SK-N-SH (cell line): Measurements from ENCODE around the gene PFN1. TPM values are rescaled to one million over a fixed set of nuclear protein-coding genes. Genes with fewer than 3 reads are reported as not detected.
A peak's percentile ranks its signal among the peaks of the same experiment; 100 is the strongest.

Experiments
- CTCF ChIA-PET: fragments of 300-600, 350-600 bp; formaldehyde crosslinking; extraction: SDS; loops from one replicate; lab custom pipeline; 2021; lab: Yijun Ruan, JAX
- POLR2A ChIA-PET: fragments of 350-600 bp; sonication (Branson Sonifier 250); formaldehyde crosslinking; extraction: SDS; loops from one replicate; lab custom pipeline; 2020; ENCODE audit warnings: antibody characterized with exemption, inconsistent platforms; lab: Yijun Ruan, JAX
- DNase-seq: peaks from one replicate; pipeline ENCODE4 v3.0.0; 2012
- H2AFZ ChIP-seq: fragments of 200-600 bp; sonication (generic); 2 replicates; pipeline ENCODE4 v1.8.1; 2016; ENCODE audit warnings: antibody characterized with exemption, mild to moderate bottlenecking, low read depth
- H3F3A ChIP-seq: fragments of 200-600 bp; sonication (generic); replicated peaks from 2 replicates; pipeline ENCODE3; 2016; ENCODE audit warnings: antibody characterized with exemption, mild to moderate bottlenecking; ENCODE audit not compliant: insufficient read depth
- H3K27ac ChIP-seq, 2 experiments: fragments of 200-500 bp in 1 of 2; fragments of 200-600 bp in 1 of 2; sonication (Bioruptor generic) in 1 of 2; sonication (generic), shearing (Covaris generic) in 1 of 2; 2 replicates each; pipeline versions ENCODE4 v1.5.1 to v1.6.1; 2014 to 2016; ENCODE audit warnings: low read depth in 2 of 2, inconsistent platforms in 1 of 2, low read length in 1 of 2, mild to moderate bottlenecking in 1 of 2, mixed read lengths in 1 of 2
- H3K27me3 ChIP-seq: fragments of 200-600 bp; sonication (generic), shearing (Covaris generic); 2 replicates; pipeline ENCODE4 v1.6.1; 2016; ENCODE audit warnings: mixed run types; ENCODE audit not compliant: insufficient read depth
- H3K36me3 ChIP-seq, 2 experiments: fragments of 200-500 bp in 1 of 2; fragments of 200-600 bp in 1 of 2; sonication (Bioruptor generic) in 1 of 2; sonication (generic) in 1 of 2; replicated peaks in 1 of 2; 2 replicates each; pipeline versions ENCODE3 to v1.5.1; 2014 to 2016; ENCODE audit warnings: low read length in 1 of 2, mild to moderate bottlenecking in 1 of 2; ENCODE audit not compliant: insufficient read depth in 2 of 2, control insufficient read depth in 1 of 2
- H3K4me1 ChIP-seq, 2 experiments: fragments of 200-500 bp in 1 of 2; fragments of 200-600 bp in 1 of 2; sonication (Bioruptor generic) in 1 of 2; sonication (generic), shearing (Covaris generic) in 1 of 2; 2 replicates each; pipeline versions ENCODE4 v1.5.1 to v1.6.1; 2014 to 2016; ENCODE audit warnings: low read depth in 1 of 2, low read length in 1 of 2, mixed run types in 1 of 2; ENCODE audit not compliant: insufficient read depth in 2 of 2, control insufficient read depth in 1 of 2
- H3K4me2 ChIP-seq: fragments of 200-600 bp; sonication (generic), shearing (Covaris generic); 2 replicates; pipeline ENCODE4 v1.6.1; 2017; ENCODE audit warnings: mixed run types
- H3K4me3 ChIP-seq, 2 experiments: fragments of 200-500 bp in 1 of 2; fragments of 200-600 bp in 1 of 2; sonication (Bioruptor generic) in 1 of 2; sonication (generic), shearing (Covaris generic) in 1 of 2; 2 replicates each; pipeline versions ENCODE4 v1.5.1 to v1.8.1; 2014 to 2016; ENCODE audit warnings: low read depth in 2 of 2, inconsistent platforms in 1 of 2, low read length in 1 of 2, mild to moderate bottlenecking in 1 of 2, mixed read lengths in 1 of 2, moderate library complexity in 1 of 2
- H3K79me2 ChIP-seq: fragments of 200-600 bp; sonication (generic); 2 replicates; pipeline ENCODE4 v1.8.1; 2017; ENCODE audit warnings: mild to moderate bottlenecking; ENCODE audit not compliant: insufficient read depth
- H3K9ac ChIP-seq: fragments of 200-600 bp; sonication (generic); 2 replicates; pipeline ENCODE4 v1.6.1; 2017; ENCODE audit warnings: mixed run types
- H3K9me2 ChIP-seq: fragments of 200-600 bp; sonication (generic); 2 replicates; pipeline ENCODE4 v1.6.1; 2017; ENCODE audit warnings: mixed run types
- H3K9me3 ChIP-seq: fragments of 200-600 bp; sonication (generic); 2 replicates; pipeline ENCODE4 v1.6.1; 2017; ENCODE audit warnings: mixed run types, mild to moderate bottlenecking, moderate library complexity
- H4K20me1 ChIP-seq: fragments of 200-600 bp; sonication (generic); 2 replicates; pipeline ENCODE4 v1.6.1; 2017; ENCODE audit warnings: mild to moderate bottlenecking, mixed run types; ENCODE audit not compliant: insufficient read depth
- ELF1 ChIP-seq: IDR thresholded peaks from 2 replicates; pipeline ENCODE4 v1.4.0; 2012
- FOXJ3 ChIP-seq: sonication (generic); formaldehyde crosslinking; IDR thresholded peaks from 2 replicates; pipeline ENCODE4 v1.5.1; 2020; ENCODE audit warnings: mild to moderate bottlenecking, missing genetic modification reagents
- NFIC ChIP-seq: IDR thresholded peaks from 2 replicates; pipeline ENCODE4 v1.4.0; 2012; ENCODE audit warnings: borderline replicate concordance
- RAD21 ChIP-seq: IDR thresholded peaks from 2 replicates; pipeline ENCODE4 v1.6.1; 2012; ENCODE audit warnings: mild to moderate bottlenecking, low read length
- SMC3 ChIP-seq: IDR thresholded peaks from 2 replicates; pipeline ENCODE4 v1.6.1; 2012; ENCODE audit warnings: low read depth, low read length, improper control_type of control experiment
- YY1 ChIP-seq: IDR thresholded peaks from 2 replicates; pipeline ENCODE4 v1.4.0; 2012; ENCODE audit warnings: low read depth, mild to moderate bottlenecking
- WGBS: methylation state at CpG from one replicate; pipeline ENCODE4 v1.1.6; 2017; ENCODE audit warnings: low lambda C conversion rate; 5-methylcytosine and 5-hydroxymethylcytosine counted together
- polyA plus RNA-seq, 3 experiments: library from polyadenylated mRNA; depleted of rRNA; stranded (reverse); fragments of >200 nt; gene quantifications; 2 replicates each; pipeline ENCODE4 v1.2.3, GENCODE V29; 2012
- TF ChIP-seq, protein P1 (sequence below): fragments of 200-600 bp; sonication (generic); IDR thresholded peaks from 2 replicates; pipeline ENCODE4 v1.6.1; 2017; ENCODE audit warnings: antibody characterized with exemption, mild to moderate bottlenecking, moderate library complexity

PFN1 gene
- polyA plus RNA-seq, 1 of the 3 experiments (the other 2 are of a cell fraction) = 2,484 TPM

- H2AFZ ChIP-seq = no peak overlapping the region
- H3K9me3 ChIP-seq = no peaks in the 10 kb centered on the region
- WGBS = 45% methylated on average over 14 of the region's 14 CpGs
- 0 out of 2 replicates have a peak, but pooled peaks have one; percentile 19 for TF ChIP-seq NFIC
- no peak for TF ChIP-seq ELF1
- TF ChIP-seq YY1 = no peak
- peak; percentile 25; the same call in 1 of the 2 replicates for TF ChIP-seq RAD21
- TF ChIP-seq FOXJ3 (CRISPR knock-in tag) = no peak
- TF ChIP-seq, protein P1, sequence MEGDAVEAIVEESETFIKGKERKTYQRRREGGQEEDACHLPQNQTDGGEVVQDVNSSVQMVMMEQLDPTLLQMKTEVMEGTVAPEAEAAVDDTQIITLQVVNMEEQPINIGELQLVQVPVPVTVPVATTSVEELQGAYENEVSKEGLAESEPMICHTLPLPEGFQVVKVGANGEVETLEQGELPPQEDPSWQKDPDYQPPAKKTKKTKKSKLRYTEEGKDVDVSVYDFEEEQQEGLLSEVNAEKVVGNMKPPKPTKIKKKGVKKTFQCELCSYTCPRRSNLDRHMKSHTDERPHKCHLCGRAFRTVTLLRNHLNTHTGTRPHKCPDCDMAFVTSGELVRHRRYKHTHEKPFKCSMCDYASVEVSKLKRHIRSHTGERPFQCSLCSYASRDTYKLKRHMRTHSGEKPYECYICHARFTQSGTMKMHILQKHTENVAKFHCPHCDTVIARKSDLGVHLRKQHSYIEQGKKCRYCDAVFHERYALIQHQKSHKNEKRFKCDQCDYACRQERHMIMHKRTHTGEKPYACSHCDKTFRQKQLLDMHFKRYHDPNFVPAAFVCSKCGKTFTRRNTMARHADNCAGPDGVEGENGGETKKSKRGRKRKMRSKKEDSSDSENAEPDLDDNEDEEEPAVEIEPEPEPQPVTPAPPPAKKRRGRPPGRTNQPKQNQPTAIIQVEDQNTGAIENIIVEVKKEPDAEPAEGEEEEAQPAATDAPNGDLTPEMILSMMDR = peak; percentile 44
- peak; percentile 11; the same call in 1 of the 2 replicates for TF ChIP-seq SMC3
- H4K20me1 ChIP-seq = no peaks in the 10 kb centered on the region
- peak overlapping the region; percentile 59; the same call in 1 of the 2 replicates for H3K4me2 ChIP-seq
- no peak overlapping the region for H3K27ac ChIP-seq
- peak; percentile 72 for DNase-seq
- CTCF ChIA-PET = interaction anchor here (0.6 to 2.0 kb wide), 8 partner anchors 11 to 59 kb away, joined by 3 to 10 read pairs (median 4); partner anchors contain the start of gene CHRNE
- peaks cover 7 to 22% of the 10 kb centered on the region in 2 experiments; a peak in 2 of 4 replicates for H3K4me1 ChIP-seq
- 0 out of 2 replicates have a peak overlapping the region, but pooled peaks have one; percentile 40 for H3K9ac ChIP-seq
- H3F3A ChIP-seq = no peaks in the 10 kb centered on the region
- H3K27me3 ChIP-seq = no peaks in the 10 kb centered on the region
- no peaks in the 10 kb centered on the region for H3K9me2 ChIP-seq
- peaks cover 15% of the 10 kb centered on the region; the same call in 1 of the 2 replicates for H3K79me2 ChIP-seq
- H3K36me3 ChIP-seq = peaks cover 15 to 16% of the 10 kb centered on the region in 2 experiments
- POLR2A ChIA-PET = interaction anchor here (1.3 kb wide), 1 partner anchor 26 kb away, joined by 5 read pairs; no protein-coding TSS in a partner anchor
- H3K4me3 ChIP-seq = no peak overlapping the region
Measured at GRCh38 chr17:4934173-4934979, 14.0 kb downstream of the PFN1 start.

- Histone ChIP-seq H3K4me1 (peaks cover 3 to 15% of the 10 kb centered on the region in 2 experiments; a peak in 2 of 4 replicates), H3K9me3 (no peaks in the 10 kb centered on the region), H3K79me2 (peaks cover 8% of the 10 kb centered on the region; the same call in 1 of the 2 replicates), H2AFZ (no peak overlapping the region), H3K9me2 (no peaks in the 10 kb centered on the region), H3K9ac (0 out of 2 replicates have a peak overlapping the region, but pooled peaks have one; percentile 40), H3K27me3 (no peaks in the 10 kb centered on the region), H3K27ac (no peak overlapping the region), H3K4me2 (peak overlapping the region; percentile 59; the same call in 1 of the 2 replicates), H3F3A (no peaks in the 10 kb centered on the region), H3K36me3 (peaks cover 15 to 16% of the 10 kb centered on the region in 2 experiments), H3K4me3 (no peak overlapping the region), H4K20me1 (no peaks in the 10 kb centered on the region)
- 79% methylated on average over 16 of the region's 16 CpGs for WGBS
- ChIA-PET CTCF (interaction anchor here (0.8 to 2.0 kb wide), 7 partner anchors 10 to 58 kb away, joined by 3 to 10 read pairs (median 4); partner anchors contain the start of gene CHRNE), POLR2A (interaction anchor here (0.5 to 1.3 kb wide), 2 partner anchors 25 to 75 kb away, joined by 5 read pairs; no protein-coding TSS in a partner anchor)
- TF ChIP-seq, protein P1 = no peak
- DNase-seq = no peak
Measured at GRCh38 chr17:4933646-4934045, 14.7 kb downstream of the PFN1 start.
